HPDE6-E6E7 (cell line): ENCODE data around the gene BPIFB2.
"Not testable (repeated sequence)": the region's sequence is repeated elsewhere in the genome, so short reads cannot be mapped to it uniquely, and the experiment has no call there.

Experiments used
- DNase-seq: peaks from one replicate; pipeline ENCODE4 v3.0.0; 2011; ENCODE audit warnings: missing footprints; ENCODE audit errors: extremely low spot score

BPIFB2 gene

DNA sequence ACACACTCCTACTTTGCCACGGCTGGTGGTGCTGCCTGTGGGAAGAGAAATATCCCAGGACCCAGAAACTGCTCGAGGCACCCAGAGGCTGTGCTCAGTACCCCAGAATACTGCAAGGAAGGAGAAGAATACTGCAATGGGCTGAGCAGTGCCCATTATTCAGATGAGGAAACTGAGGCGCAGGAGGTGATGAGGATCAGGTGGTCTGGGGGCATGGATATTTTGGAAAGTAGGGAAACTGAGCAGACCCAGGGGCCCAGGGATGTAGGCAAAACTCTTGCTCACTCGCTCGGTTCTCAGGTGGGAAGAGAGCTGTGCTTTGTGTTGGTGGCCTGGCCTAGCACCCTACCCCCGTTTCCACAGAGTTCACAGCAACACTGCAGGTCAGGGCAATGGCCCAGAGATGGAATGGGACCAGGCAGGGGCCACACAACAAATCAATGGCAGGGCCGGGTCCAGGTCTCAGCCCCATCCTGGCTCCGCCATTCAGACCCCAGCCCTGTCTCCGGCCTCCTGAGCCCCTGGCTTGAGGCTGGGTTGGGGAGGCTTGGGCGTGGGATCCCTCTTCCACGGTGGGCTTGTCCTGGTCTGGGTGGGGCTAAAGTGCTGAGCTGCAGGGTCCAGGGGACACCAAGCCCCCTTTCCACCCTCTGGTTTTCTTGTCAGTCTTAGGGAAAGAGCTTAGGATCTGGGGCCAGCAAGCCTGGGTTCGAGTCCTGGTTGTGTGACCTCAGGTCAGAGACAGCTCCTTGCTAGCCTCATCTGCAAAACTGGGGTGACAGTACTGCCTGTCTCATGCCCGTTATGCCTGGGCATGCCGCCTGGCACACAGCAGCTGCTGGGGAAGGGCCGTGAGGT lies 37.2 kb upstream of the BPIFB2 start:
- DNase-seq: no peak

DNA sequence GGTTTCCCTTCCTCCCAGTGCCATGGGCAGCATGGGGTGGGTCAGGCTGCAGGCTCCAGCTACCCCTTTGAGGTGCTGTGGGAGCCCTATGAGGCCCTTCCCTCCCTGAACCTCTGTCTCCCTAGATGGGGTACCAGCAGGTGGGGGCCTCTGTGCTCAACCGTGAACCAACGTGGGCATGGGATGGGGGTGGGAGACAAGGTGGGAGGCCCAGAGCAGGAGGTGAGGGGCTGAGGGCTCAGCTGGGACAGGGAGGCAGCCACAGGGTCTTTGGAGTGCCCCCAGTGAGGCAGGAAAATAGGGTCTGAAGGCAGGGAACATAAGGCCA lies 36.6 kb upstream of the BPIFB2 start:
- no peak for DNase-seq

DNA sequence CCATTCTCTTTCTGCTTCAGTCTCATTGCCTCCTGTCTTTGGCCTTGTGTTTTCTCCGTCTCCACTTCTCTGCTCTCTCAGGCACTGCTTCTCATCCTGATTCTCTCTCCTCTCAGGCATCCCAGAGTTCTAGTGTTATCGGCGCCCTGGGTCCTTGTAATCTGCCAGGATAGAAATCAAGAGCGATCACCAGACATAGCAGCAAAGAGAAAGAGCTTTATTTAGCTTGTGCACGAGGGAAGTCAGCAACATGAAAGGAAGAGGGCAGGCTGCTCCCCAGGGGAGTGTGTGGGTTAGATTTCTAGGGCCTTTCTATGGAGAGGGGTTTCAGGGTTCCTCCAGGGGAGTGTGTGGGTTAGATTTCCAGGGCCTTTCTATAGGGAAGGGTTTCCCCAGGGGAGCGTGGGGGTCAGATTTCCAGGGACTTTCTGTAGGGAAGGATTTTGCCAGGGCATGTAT lies 35.8 kb upstream of the BPIFB2 start:
- no peak for DNase-seq

DNA sequence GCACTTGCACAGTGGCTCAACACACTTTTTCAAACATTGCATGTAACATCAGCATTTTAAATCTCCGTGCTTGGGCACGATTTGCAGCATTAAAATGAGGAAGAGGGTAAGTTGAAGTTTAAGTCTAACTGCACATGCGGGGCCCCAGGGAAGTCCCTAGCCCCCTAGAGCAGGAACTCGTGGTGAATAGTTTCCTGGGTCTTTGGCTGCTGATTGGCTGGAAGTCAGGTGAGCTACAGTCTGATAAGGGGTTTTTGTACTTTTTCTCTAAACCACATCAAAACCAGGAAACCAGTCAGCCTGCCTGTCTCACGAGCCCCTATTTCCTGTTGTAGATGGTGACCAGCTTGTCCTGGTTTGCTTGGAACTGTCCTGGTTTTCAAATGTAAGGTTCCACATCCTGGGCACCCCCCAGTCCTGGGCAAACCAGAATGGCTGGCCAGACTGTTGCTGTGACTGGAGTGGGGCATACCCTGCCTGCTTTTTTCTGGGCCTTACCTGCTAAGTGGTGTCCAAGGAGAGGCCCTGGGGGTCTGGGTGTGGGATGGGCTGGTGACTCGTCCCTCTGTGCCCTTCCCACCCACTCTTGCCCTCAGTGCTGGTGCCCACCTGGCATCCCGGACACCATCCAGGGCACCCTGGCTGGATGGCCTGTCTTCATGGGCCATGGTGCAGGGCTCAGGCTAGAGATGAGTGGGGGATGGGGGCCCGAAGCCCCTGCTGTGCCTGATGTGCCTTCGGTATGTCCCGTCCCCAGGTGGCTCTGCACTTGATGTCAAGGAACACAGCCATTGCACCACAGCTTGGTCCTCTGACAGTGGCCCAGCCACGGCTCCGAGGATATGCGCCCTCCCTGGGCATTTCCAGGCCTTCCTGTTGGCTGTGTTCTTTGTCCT lies 35.1 kb upstream of the BPIFB2 start:
- no peak for DNase-seq

DNA sequence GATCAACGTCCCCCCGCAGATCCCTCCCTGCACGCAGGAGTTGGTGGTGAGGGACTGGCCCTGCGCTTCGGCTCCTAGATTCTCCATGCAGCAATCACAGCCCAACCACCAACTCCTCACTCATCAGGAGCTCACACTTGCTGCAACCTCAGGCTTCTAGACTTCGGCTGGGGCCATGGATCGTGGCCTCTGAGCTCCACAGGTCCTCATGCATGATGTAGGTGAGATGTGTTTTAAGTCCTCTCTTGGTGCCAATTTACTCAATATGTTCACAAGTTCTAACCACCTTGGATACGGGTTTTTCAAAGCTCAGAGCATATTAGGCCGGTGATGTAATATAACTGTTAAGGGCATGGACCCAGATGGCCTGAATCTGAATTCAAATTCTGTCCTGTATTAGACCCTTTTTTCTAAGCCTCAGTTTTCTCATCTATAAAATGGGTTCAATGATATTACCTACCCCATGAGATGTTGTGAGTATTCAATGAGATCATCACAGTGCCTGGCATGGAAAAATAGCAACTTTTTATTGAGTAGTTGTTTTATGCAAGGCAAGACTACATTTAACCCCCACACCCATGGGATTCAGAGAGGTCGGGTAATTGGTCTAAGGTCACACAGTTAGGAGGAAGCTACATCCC lies 34.3 kb upstream of the BPIFB2 start:
- DNase-seq: no peak

DNA sequence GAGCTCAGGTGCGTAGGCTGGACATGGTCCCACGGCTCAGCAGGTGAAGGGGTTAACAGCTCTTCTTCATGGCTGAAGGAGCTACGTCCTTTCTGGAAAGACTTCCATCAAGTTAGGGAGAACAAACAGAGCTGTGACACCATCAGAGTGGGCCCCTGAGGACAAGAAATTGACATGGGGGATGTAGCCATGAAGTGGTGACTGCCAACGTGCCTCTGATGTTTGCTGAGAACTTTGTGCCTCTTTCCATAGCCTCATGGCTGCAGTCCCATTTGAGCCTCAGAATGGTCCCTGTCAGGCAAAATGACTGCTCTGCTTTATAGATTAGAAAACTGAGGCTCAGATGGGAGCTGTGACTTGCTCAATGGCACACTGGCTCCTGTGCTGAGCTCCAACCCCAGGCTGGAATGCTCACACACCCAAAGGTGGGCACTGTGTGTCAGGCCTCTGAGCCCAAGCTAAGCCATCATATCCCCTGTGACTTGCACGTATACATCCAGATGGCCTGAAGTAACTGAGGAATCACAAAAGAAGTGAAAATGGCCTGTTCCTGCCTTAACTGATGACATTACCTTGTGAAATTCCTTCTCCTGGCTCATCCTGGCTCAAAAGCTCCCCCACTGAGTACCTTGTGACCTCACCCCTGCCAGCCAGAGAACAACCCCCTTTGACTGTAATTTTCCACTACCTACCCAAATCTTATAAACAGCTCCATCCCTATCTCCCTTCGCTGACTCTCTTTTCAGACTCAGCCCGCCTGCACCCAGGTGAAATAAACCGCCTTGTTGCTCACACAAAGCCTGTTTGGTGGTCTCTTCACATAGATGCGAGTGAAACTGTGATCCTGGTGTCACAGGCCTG lies 33.1 kb upstream of the BPIFB2 start:
- DNase-seq: not testable (repeated sequence)

DNA sequence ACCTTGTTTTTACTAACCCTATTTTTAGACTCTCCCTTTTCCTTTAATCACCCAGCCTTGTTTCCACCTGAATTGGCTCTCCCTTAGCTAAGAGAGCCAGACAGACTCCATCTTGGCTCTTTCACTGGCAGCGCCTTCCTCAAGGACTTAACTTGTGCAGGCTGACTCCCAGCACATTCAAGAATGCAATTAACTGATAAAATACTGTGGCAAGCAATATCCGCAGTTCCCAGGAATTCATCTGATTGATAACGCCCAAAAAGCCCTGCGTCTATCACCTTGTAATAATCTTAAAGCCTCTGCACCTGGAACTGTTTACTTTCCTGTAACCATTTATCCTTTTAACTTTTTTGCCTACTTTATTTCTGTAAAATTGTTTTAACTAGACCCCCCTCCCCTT lies 32.4 kb upstream of the BPIFB2 start:
- DNase-seq: not testable (repeated sequence)

DNA sequence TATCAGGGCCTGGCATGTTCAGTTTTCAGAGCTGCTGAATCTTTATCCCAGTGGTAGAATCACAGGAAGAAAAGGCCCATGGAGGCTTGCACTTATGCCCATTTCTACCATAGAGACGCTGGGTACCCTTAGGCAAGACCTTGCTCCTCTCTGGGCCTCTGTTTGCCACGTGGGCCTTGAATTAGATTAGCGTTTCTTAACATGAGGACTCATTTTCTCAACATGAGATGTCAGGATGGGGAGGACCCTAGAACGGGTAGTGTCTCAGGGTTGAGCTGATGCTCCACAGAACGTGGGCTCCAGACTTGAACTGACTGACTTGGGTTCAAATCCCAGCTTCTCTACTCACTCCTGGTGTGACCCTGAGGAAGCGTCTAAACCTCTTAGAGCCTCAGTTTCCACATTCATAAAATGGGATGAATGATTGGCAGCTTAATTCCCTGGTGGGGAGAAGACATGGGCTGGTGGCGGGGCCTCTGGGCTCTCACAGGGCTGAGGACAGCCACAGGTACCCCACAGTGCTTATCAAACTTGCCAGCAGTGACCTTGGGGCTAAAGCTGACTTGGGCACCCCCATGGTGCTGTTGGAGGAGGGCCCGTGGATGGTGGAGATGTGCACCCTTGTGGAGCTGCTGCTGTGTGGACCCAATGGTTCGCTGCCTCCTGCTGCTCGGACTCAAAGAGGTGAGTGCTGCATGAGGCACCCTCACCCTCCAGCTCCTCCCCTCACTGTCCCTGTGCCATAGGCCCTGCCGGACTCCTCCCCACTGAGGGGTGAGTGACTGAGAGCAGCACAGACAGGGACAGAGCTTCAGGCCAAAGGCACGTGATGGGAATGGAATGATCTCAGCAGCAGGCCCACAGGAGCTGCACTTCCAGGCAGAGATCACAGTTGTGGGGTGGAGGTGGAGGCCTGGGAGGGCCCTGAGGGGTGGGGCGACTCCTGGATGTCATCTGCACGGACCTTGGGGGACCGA lies 31.5 kb upstream of the BPIFB2 start:
- no peak for DNase-seq

DNA sequence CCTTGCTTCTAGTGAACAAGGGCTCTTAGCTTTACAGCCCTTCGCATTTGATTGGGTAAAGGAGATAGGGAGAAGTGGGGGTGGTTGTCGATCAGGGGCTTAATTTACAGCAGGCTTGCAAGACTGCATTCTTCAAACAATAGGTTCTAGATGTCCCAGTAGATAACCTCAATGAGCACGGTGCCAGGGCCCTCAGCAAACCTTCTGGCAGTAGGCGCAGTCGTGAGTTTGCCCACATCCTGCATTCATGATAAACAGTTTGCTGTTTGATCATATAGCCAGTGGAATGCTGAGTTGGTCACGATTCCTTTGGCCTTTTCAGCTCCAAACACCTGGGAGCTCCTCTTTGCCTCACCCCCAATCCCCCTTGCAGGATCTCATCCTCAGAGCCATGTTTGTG lies 30.8 kb upstream of the BPIFB2 start:
- DNase-seq: no peak

DNA sequence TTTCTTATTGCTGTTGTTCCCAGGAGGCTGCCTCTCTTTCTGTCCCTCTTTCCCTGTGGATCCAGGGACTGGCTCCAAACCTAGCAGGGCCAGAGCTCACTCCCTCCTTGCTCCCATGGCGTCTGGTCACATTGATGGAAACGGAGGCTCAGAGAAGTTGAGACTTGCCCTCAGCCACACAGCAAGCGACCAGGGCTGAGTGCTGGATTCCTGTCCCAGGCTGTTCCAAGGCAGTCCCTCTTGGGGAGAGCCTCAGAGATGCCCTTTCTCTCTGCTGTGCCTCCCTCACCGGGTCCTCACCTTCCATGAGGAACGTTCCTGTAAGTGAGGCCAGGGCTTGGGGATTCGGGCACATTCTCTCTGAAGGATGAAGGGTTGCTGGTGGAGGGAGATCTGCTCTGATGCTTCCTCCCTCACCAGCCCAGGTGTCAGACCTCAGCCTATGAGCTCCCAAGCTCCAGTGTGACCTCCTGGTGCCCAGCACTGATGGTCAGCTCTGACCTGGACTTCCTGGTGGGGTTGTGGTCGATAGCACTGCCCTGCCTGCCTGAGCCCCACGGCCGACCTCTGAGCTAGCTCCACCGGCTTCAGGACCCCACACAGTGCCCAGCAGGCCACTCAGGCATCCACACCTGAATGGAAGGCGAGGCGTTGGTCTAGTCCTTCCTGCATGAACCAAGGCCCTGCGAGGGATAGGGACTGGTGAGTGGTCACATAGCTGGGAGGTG lies 30.1 kb upstream of the BPIFB2 start:
- no peak for DNase-seq

DNA sequence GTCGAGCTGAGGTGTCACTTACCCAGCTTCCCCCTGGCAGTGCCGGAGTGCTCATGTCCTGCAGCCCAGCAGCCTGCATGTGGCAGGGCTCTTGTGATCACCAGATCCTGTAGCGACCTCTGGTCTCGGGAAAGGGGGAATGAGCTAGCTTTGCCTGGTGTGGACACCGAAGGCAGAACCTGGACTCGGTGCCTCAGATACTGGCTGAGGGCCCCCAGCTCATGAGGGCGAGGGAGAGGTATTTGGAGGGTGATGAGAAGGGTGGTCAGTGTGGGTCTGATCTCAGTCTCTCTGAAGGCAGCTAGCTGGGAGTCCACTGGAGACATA lies 29.5 kb upstream of the BPIFB2 start:
- DNase-seq: no peak

DNA sequence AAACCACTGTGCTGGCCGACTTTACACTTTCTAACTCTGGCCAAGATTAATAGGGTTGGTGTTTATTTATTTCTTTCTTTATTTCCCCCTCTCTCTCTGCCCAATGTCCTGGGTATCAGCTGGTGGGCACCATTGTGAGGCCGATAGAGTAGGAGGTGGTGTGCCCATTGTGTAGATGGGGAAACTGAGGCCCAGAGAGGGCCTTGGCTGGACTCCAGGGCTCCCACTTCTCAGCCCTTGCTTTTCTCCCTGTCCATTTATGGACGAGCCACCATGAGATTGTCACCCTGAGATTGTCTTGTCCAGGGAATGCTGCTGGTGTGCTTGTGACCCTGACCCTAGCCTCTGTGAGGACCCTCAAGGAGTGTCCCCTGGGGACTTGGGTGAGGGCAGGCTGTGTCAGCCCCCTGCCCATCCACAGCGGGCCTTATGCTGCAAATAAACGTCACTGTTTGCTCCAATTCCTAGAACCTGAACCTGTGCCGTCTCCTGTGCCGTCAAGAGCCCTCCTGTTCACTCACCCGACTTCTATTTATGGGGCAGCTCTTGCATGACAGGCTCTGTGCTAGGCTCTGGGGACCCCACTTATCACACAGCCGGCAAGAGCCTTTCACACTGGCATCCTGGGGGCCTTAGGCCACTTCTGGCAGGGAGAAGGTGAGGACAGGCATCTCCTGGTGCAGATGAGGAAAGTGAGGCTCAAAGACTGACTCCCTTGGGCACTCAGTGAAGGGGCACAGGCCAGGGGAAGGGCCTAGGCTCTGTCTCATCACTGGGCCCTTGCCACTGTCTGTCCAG lies 28.1 kb upstream of the BPIFB2 start:
- no peak for DNase-seq

DNA sequence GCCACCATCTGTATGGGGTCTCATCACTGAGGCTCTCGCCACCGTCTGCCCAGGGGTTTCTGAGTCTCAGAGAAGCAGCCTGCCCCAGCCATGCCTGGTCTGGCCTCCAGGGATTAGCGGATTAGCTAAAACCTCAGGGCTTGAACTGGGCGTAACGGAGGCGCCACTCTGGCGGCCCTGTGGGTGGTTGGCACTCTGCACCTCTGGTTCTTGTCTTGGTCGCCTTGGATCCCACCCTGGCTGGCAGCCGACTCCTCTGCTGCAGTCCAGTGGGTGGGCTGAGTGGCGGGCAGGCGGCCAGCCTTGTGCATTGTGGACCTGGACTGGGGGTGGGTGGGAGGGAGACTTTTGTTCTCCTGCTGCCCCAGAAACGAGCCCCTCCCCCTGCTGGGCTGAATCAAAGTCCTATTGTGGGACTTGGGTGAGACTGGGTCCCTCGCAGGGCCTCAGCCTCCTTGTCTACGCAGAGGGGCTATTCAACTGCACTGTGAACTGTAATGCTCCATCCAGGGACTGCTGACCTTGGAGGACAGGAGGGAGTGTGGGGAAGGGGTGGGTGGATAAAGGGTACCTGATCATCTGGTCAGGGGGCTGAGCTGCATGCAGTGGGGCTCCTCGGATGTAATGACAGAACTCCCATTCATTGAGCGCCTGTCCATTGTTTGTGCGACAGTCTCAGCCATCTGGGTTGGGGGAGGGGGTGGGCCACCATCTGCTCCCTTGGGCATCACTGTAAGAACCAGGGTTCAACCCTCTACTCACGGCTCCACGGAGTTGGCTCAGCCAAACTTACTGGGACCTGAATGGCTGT lies 27.2 kb upstream of the BPIFB2 start:
- DNase-seq: no peak

DNA sequence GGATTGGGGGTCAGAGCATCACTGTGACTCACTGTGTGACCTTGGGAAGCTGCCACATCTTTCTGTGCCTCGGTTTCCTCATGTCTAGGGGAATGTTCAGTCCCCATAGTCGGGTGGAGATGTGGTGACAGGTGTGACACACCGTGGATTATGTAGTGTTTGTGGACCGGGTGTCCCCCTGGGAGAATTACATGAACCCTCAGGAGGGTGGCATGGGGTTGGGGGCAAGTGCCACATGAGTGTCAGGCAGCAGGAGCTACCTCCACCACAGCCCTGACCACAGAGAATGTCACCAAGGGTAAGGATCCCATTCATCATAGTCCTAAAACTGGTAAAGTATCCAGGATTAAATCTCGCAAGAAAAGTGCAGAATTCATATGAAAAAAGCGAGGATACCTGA lies 26.5 kb upstream of the BPIFB2 start:
- DNase-seq: no peak

DNA sequence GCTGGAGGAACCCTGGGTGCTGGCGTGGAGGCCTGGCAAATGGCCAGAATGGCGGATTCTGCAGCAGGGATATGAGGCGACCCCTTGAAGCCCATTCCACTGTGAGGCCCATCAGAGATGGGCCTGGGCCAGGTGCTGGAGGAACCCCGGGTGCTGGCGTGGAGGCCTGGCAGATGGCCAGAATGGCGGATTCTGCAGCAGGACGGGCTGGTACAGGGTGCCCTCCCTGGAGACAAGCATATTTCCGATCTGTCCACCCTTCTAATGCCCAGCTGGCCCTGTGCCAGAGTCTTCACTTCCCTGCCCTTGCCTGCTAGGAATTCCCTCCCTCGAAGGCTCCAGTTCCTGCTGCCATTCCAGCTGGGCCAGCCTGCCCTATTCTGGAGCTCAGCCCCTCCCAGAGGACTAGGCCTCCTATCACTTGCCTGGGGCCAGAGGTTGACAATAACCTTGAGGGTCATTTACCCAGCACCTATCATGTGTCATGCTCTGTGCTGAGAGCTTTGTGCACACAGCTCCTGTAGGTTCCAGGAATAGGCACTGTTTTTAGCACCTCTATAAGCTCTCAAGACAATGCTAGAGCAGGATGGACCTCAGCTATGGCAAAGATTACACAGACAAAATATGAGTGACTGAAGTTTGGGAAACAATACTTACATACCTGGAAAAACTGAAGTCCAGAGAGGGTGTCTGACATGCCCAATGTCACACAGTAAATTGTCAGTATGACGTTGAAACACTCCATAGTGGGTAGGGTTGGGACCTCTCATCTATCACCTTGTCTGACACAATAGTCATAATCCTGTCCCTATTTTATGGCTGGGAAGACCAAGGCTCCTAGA lies 24.7 kb upstream of the BPIFB2 start:
- DNase-seq: no peak

DNA sequence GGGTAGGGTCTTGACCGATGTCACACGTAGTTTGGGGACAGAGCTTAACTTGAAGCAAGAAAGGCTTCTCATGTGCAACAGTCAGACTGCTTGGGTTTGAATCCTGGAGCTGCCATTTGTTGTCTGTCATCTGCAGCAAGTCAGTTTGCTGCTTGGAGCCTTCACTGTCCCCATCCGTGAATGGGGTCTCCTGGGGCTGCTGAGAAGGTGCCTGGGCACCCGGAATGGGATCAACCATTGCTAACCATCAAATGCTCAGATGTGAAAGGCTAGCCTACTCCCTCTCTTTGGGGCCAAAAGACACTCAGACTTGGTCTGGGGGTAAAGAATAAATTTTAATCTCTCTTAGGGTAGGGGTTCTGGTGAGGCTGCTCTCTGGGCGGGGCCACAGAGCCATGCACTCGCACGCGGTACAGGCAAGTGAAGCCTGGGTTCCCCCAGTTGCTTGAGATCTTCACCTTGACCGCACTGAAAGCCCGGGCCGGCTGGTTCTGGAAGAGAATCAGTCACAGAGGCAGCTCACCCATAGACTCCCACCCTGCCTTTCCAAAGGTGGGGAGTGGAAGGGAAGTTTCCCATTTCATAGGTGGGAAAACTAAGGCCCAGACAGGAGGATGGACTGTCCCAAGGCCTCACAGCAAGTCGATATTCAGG lies 23.9 kb upstream of the BPIFB2 start:
- no peak for DNase-seq

DNA sequence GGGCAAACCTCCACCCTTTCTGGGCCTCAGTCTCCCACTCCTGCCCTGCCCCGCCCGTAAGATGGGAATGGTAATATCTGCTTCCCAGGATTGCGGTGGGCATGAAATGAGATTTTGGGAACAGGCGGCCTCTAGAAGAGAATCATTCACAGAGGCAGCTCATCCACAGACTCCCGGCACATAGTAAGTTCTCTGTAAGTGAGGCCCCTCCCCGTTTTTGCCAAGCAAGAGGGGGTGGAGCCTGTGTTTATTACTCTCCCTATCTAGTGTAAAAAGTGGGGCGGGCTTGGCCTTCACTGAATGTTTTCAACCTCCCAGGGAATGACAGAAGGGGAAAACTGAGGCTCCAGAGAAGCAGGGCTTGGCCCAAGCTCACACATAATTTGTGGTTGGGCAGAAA lies 23.3 kb upstream of the BPIFB2 start:
- no peak for DNase-seq
